SK-N-SH treated with all-trans-retinoic acid at 6 μM for 48 hours (cell line): ENCODE measurements around the gene CREB3L2.

Source experiments
- ATAC-seq: fragments of 200-7000 bp; cut with Tn5 transposase; 3 replicates; pipeline ENCODE4 v1.9.1; 2020; ENCODE audit warnings: mild to moderate bottlenecking, moderate library complexity
- ARNTL ChIP-seq: fragments of 450-650 bp; formaldehyde crosslinking; IDR thresholded peaks from 2 replicates; pipeline ENCODE4 v1.5.0; 2020; ENCODE audit warnings: low read depth, mild to moderate bottlenecking, moderate library complexity, borderline replicate concordance
- CSDC2 ChIP-seq: fragments of 250-450 bp; sonication (Bioruptor Pico); IDR thresholded peaks from 2 replicates; pipeline ENCODE4 v1.5.0; 2020; ENCODE audit warnings: mild to moderate bottlenecking, moderate library complexity
- CSRNP3 ChIP-seq: fragments of 250-450 bp; sonication (Bioruptor Pico); IDR thresholded peaks from 2 replicates; pipeline ENCODE4 v1.5.1; 2021; ENCODE audit warnings: mild to moderate bottlenecking, moderate library complexity
- ESRRG ChIP-seq: fragments of 250-450 bp; sonication (Bioruptor Pico); IDR thresholded peaks from 2 replicates; pipeline ENCODE4 v1.6.1; 2021; ENCODE audit warnings: mild to moderate bottlenecking
- GLIS3 ChIP-seq: fragments of 250-450 bp; sonication (Bioruptor Pico); IDR thresholded peaks from 2 replicates; pipeline ENCODE4 v1.5.0; 2020; ENCODE audit warnings: mild to moderate bottlenecking, moderate library complexity
- ISL1 ChIP-seq: fragments of 250-450 bp; sonication (Bioruptor Pico); IDR thresholded peaks from 2 replicates; pipeline ENCODE4 v2.1.2; 2022; ENCODE audit warnings: mild to moderate bottlenecking, moderate library complexity
- OSR1 ChIP-seq: fragments of 250-450 bp; sonication (Bioruptor Pico); IDR thresholded peaks from 2 replicates; pipeline ENCODE4 v1.8.0; 2022; ENCODE audit warnings: moderate library complexity, mild to moderate bottlenecking, inconsistent platforms
- POU6F1 ChIP-seq: fragments of 250-450 bp; sonication (Bioruptor Pico); IDR thresholded peaks from 2 replicates; pipeline ENCODE4 v1.8.0; 2021; ENCODE audit warnings: low read depth, mild to moderate bottlenecking, moderate library complexity, borderline replicate concordance
- PPARA ChIP-seq: fragments of 250-450 bp; sonication (Bioruptor Pico); IDR thresholded peaks from 2 replicates; pipeline ENCODE4 v1.5.0; 2020; ENCODE audit warnings: mild to moderate bottlenecking, borderline replicate concordance
- RARB ChIP-seq: fragments of 250-450 bp; sonication (Bioruptor Pico); IDR thresholded peaks from 2 replicates; pipeline ENCODE4 v1.8.0; 2021; ENCODE audit warnings: mild to moderate bottlenecking, moderate library complexity
- SNAI2 ChIP-seq: fragments of 250-450 bp; sonication (Bioruptor Pico); IDR thresholded peaks from 2 replicates; pipeline ENCODE4 v1.5.0; 2020; ENCODE audit warnings: mild to moderate bottlenecking, moderate library complexity
- TCF4 ChIP-seq: fragments of 250-450 bp; sonication (Bioruptor Pico); IDR thresholded peaks from 2 replicates; pipeline ENCODE4 v1.8.0; 2021; ENCODE audit warnings: mild to moderate bottlenecking, moderate library complexity, borderline replicate concordance
- TOX ChIP-seq: fragments of 250-450 bp; sonication (Bioruptor Pico); IDR thresholded peaks from 2 replicates; pipeline ENCODE4 v1.8.0; 2021; ENCODE audit warnings: mild to moderate bottlenecking, moderate library complexity, borderline replicate concordance
- TSHZ2 ChIP-seq: fragments of 250-450 bp; sonication (Bioruptor Pico); IDR thresholded peaks from 2 replicates; pipeline ENCODE4 v1.5.0; 2020; ENCODE audit warnings: mild to moderate bottlenecking, moderate library complexity
- ZC3H10 ChIP-seq: fragments of 250-450 bp; sonication (Bioruptor Pico); IDR thresholded peaks from 2 replicates; pipeline ENCODE4 v1.5.1; 2021; ENCODE audit warnings: mild to moderate bottlenecking, moderate library complexity
- ZFP3 ChIP-seq: fragments of 250-450 bp; sonication (Bioruptor Pico); IDR thresholded peaks from 2 replicates; pipeline ENCODE4 v1.5.0; 2020; ENCODE audit warnings: mild to moderate bottlenecking, moderate library complexity
- ZFP30 ChIP-seq: fragments of 450-650 bp; formaldehyde crosslinking; IDR thresholded peaks from 2 replicates; pipeline ENCODE4 v1.5.0; 2022; ENCODE audit warnings: mild to moderate bottlenecking, moderate library complexity
- ZNF565 ChIP-seq: fragments of 450-650 bp; formaldehyde crosslinking; conservative IDR thresholded peaks from 2 replicates; pipeline ENCODE4 v1.5.0; 2020; ENCODE audit warnings: low read depth, mild to moderate bottlenecking, moderate library complexity
- ZNF70 ChIP-seq: fragments of 450-650 bp; formaldehyde crosslinking; IDR thresholded peaks from 2 replicates; pipeline ENCODE4 v1.5.0; 2020; ENCODE audit warnings: mild to moderate bottlenecking, moderate library complexity
- ZNF8 ChIP-seq: fragments of 450-650 bp; formaldehyde crosslinking; IDR thresholded peaks from 2 replicates; pipeline ENCODE4 v1.5.0; 2020; ENCODE audit warnings: mild to moderate bottlenecking, moderate library complexity
- TF ChIP-seq, protein P1 (sequence below): fragments of 250-450 bp; sonication (Bioruptor Pico); IDR thresholded peaks from 2 replicates; pipeline ENCODE4 v1.5.1; 2020; ENCODE audit warnings: low read depth, mild to moderate bottlenecking, moderate library complexity

Gene CREB3L2

GRCh38 chr7:138008019-138008587 lies 6.2 kb upstream of the CREB3L2 start:
- TF ChIP-seq CSDC2 (no peak), ZFP3 (CRISPR knock-in tag) (no peak), TSHZ2 (no peak), GLIS3 (no peak), ZFP30 (CRISPR knock-in tag) (no peak), SNAI2 (CRISPR knock-in tag) (no peak), OSR1 (no peak), TOX (no peak), ISL1 (CRISPR knock-in tag) (no peak), ARNTL (CRISPR knock-in tag) (no peak), ZC3H10 (CRISPR knock-in tag) (no peak), RARB (CRISPR knock-in tag) (no peak), ZNF70 (CRISPR knock-in tag) (no peak), PPARA (CRISPR knock-in tag) (no peak), ZNF565 (CRISPR knock-in tag) (no peak), ZNF8 (CRISPR knock-in tag) (no peak), POU6F1 (CRISPR knock-in tag) (no peak)
- TF ChIP-seq, protein P1, sequence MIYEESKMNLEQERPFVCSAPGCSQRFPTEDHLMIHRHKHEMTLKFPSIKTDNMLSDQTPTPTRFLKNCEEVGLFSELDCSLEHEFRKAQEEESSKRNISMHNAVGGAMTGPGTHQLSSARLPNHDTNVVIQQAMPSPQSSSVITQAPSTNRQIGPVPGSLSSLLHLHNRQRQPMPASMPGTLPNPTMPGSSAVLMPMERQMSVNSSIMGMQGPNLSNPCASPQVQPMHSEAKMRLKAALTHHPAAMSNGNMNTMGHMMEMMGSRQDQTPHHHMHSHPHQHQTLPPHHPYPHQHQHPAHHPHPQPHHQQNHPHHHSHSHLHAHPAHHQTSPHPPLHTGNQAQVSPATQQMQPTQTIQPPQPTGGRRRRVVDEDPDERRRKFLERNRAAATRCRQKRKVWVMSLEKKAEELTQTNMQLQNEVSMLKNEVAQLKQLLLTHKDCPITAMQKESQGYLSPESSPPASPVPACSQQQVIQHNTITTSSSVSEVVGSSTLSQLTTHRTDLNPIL (CRISPR knock-in tag), result no peak
- ATAC-seq, result no peak

DNA sequence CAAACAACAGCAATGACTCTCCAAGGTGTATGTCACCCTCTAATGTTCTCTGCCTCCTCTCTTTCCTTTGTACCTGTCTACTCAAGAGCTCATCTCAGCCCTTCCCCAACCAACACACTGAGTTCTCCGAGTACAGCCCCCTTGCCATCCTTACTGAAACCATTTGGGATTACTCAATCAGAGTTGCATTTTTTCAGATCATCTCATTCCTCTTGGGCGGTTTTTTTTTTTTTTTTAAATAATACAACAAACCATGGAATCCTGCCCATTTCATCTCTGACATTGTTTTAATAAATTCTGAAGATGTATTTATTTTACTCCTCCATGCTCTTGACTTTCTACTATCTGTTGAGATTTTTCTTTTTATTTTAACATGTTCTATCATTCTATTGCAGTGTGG lies 4.2 kb upstream of the CREB3L2 start:
- ATAC-seq, result no peak

More for the DNA sequence above, 4.2 kb upstream of the CREB3L2 start:
- TF ChIP-seq ESRRG (CRISPR knock-in tag), result no peak
- no peak for TF ChIP-seq TOX
- no peak for TF ChIP-seq TCF4 (CRISPR knock-in tag)
- TF ChIP-seq CSRNP3 (CRISPR knock-in tag), result no peak
- no peak for TF ChIP-seq CSDC2
- TF ChIP-seq RARB (CRISPR knock-in tag), result no peak
- no peak for TF ChIP-seq PPARA (CRISPR knock-in tag)
- no peak for TF ChIP-seq TSHZ2
- no peak for TF ChIP-seq POU6F1 (CRISPR knock-in tag)
- TF ChIP-seq, protein P1 (CRISPR knock-in tag), result no peak
- TF ChIP-seq SNAI2 (CRISPR knock-in tag), result no peak
